ENCODE data around the gene ZNF184.

DNA sequence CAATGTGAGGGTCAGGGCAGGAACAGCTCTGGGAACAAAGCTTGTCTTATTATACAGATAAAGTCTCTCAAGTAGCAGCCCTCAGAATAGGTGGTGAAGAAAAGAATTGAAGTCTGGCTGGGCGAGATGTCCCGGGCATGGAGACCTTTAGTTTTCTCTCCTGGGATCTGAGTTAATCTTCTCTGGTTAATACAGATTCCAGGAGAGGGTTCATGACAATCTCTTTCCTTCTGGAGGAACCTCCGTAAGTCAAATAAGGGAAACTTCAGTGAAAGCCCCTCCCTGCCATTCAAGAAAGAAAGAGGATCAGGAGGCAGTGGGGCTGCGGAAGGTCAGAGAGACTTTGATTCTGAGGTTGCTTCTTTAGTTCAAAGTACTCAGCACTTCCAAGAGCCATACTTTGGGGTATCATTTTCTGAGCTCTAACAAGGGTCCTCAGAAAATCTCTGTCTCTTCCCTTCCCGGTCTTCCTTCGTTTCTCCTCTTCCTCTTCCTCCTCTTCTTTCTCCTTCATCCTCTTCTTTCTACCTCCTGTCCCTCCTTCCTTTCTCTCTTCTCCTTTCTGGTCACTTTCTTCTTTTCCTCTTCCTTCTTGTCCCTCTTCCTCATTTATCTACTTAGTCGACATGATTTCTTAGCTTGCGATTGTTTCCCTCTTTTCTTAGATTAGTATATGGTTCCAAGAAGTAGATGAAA, 4.6 kb upstream of the ZNF184 start:
- TF ChIP-seq, protein P1, sequence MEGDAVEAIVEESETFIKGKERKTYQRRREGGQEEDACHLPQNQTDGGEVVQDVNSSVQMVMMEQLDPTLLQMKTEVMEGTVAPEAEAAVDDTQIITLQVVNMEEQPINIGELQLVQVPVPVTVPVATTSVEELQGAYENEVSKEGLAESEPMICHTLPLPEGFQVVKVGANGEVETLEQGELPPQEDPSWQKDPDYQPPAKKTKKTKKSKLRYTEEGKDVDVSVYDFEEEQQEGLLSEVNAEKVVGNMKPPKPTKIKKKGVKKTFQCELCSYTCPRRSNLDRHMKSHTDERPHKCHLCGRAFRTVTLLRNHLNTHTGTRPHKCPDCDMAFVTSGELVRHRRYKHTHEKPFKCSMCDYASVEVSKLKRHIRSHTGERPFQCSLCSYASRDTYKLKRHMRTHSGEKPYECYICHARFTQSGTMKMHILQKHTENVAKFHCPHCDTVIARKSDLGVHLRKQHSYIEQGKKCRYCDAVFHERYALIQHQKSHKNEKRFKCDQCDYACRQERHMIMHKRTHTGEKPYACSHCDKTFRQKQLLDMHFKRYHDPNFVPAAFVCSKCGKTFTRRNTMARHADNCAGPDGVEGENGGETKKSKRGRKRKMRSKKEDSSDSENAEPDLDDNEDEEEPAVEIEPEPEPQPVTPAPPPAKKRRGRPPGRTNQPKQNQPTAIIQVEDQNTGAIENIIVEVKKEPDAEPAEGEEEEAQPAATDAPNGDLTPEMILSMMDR (IDR thresholded peaks at IDR 0.05; ENCODE audit: poor library complexity, severe bottlenecking): no peak
- TF ChIP-seq EP300 (conservative IDR thresholded peaks at IDR 0.05; ENCODE audit: poor library complexity, severe bottlenecking) (no peak), POLR2AphosphoS5 (IDR thresholded peaks at IDR 0.05) (no peak), TAF1 (IDR thresholded peaks at IDR 0.05; ENCODE audit: low read depth) (no peak)
- TF ChIP-seq, protein P2, sequence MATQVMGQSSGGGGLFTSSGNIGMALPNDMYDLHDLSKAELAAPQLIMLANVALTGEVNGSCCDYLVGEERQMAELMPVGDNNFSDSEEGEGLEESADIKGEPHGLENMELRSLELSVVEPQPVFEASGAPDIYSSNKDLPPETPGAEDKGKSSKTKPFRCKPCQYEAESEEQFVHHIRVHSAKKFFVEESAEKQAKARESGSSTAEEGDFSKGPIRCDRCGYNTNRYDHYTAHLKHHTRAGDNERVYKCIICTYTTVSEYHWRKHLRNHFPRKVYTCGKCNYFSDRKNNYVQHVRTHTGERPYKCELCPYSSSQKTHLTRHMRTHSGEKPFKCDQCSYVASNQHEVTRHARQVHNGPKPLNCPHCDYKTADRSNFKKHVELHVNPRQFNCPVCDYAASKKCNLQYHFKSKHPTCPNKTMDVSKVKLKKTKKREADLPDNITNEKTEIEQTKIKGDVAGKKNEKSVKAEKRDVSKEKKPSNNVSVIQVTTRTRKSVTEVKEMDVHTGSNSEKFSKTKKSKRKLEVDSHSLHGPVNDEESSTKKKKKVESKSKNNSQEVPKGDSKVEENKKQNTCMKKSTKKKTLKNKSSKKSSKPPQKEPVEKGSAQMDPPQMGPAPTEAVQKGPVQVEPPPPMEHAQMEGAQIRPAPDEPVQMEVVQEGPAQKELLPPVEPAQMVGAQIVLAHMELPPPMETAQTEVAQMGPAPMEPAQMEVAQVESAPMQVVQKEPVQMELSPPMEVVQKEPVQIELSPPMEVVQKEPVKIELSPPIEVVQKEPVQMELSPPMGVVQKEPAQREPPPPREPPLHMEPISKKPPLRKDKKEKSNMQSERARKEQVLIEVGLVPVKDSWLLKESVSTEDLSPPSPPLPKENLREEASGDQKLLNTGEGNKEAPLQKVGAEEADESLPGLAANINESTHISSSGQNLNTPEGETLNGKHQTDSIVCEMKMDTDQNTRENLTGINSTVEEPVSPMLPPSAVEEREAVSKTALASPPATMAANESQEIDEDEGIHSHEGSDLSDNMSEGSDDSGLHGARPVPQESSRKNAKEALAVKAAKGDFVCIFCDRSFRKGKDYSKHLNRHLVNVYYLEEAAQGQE (IDR thresholded peaks at IDR 0.05; ENCODE audit: borderline replicate concordance): no peak
